ENCODE measurements around the gene PRKAA2.
"Not testable (repeated sequence)": the region's sequence is repeated elsewhere in the genome, so short reads cannot be mapped to it uniquely, and the experiment has no call there.

Gene PRKAA2

DNA sequence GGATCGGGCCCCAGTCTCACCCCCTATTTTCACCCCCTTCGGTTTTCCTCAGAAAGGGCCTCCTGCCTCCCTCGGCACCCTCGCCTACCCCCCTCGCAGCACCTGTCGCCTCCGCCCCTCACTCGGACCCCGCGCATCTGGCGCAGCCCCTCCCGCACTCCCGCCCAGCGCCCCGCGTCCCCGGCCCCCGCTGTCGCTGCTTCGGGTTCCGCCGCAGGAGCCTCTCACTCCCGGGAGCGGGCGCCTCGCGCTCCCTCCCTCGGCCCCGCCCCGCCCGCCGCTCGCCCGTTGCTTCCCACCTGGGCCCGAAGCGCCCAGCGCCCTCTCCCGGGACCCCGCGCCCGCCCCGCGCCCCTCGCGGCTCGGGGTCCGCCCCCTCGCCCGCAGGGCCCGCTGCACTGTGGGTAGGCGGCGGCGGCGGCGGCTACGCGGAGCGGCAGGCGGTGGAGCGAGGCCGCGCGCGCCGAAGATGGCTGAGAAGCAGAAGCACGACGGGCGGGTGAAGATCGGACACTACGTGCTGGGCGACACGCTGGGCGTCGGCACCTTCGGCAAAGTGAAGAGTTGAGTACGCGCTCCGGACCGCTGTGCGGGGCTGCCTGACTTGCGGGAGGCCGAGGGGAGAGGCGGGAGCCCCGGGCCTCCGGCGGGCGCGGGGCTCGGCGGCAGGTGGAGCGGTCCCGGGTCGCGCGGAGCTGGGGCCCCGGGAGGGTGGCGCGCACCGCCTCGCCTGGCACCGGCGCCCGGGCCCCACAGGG, at the start of gene PRKAA2:
Gene PRKAA2 (plus strand): TSS at position 396 of the 758 bp plus-strand sequence. CDS start 74 bp downstream, at position 470.
- DNase-seq (ENCODE audit: low read depth, low spot score) = no peak

DNA sequence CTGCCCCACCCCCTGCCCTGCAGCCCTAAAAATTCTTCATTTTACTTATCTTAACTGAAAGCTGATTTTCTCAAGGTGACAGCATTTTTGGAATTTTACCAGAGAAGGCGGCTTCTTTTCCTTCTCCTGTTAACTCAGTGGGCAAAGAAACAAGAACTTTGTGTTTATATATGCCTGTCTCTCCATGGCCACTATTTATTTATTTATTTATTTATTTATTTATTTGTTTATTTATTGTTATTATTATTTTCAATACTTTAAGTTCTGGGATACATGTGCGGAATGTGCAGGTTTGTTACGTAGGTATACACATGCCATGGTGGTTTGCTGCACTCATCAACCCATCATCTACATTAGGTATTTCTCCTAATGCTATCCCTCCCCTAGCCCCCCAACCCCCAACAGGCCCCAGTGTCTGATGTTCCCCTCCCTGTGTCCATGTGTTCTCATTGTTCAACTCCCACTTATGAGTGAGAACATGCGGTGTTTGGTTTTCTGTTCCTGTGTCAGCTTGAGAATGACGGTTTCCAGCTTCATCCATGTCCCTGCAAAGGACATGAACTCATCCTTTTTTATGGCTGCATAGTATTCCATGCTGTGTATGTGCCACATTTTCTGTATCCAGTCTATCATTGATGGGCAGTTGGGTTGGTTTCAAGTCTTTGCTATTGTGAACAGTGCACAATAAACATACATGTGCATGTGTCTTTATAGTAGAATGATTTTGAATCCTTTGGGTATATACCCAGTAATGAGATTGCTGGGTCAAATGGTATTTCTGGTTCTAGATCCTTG, 49.5 kb upstream of the PRKAA2 start:
- DNase-seq (ENCODE audit: low read depth, low spot score) = not testable (repeated sequence)

DNA sequence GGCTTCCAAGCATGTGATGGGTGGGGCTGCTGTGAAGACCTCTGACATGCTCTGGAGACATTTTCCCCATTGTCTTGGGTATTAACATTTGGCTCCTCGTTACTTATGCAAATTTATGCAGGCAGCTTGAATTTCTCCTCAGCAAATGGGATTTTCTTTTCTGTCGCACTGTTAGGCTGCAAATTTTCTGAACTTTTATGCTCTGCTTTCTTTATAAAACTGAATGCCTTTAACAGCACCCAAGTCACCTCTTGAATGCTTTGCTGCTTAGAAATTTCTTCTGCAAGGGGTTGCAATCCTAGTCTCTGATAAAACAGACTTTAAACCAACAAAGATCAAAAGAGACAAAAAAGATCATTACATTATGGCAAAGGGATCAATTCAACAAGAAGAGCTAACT, 35.0 kb upstream of the PRKAA2 start:
- not testable (repeated sequence) for DNase-seq (ENCODE audit: low read depth, low spot score)

DNA sequence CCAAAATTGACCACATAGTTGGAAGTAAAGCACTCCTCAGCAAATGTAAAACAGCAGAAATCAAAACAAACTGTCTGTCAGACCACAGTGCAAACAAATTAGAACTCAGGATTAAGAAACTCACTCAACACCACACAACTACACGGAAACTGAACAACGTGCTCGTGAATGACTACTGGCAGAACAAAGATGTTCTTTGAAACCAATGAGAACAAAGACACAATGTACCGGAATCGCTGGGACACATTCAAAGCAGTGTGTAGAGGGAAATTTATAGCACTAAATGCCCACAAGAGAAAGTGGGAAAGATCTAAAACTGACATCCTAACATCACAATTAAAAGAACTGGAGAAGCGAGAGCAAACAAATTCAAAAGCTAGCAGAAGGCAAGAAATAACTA, 34.3 kb upstream of the PRKAA2 start:
- not testable (repeated sequence) for DNase-seq (ENCODE audit: low read depth, low spot score)

DNA sequence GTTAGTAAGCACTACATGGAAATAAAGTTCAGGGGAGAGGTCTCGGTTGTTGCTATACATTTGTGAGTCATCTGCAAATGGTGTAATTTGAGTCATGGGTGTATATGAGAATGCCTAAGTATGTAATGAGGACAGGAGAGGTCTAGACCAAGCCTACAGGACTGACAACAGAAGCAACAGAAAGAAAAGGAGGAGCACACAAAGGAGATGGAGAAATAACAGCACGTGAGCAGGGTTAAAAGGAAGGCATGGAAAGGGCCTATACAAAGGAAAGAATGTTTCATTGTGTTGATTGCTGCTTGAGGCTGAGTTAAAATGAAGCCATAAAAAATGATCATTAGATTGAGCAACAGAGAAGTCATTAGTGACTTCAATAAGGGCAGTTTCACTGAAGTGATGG, 28.0 kb upstream of the PRKAA2 start:
- no peak for DNase-seq (ENCODE audit: low read depth, low spot score)

DNA sequence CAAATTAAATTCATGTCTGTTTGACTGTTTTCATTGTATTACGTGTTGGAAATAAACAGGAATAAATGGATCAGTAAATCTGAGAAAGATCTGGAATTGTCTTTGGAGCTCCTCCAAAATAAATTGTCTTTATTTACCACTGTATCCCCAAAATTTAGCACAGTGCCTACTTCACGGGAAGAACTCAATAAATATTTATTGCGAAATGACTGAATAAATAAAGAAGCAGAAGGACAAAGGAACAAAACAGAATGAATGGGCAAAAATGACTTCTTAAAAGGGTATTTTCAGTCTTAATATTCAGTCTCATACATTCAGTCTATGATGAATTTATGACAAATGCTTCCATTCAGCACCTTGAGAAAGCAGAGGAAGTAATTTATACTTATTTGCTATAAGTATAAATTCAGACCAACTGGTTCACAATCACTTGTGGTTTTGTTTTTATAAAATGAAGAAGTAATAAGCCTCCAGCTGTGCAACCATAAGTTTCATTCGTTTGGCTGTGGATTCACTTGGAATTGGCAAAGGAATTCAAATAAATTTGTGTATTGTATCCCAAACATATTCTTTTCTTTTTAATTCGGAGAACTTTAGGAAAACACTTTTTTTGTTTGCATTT, 19.2 kb upstream of the PRKAA2 start:
- DNase-seq (ENCODE audit: low read depth, low spot score) = no peak

DNA sequence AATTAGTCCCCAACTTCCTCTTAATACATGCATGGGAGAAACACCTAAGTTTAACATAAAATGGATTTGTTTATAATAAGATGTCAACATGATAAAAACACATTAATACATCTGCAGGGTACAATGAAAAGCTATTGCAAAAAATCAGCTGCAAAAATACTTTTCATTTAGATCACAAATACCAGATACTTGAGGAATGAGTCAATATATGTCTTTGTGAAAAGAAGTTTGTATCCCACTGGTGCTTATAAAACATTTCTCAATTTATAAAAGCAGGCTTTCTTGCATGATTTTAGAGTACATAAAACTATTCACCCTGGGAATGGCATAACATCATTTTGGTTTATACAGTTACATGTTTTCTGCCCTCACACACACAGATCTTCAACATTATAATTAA, 18.6 kb upstream of the PRKAA2 start:
- no peak for DNase-seq (ENCODE audit: low read depth, low spot score)

DNA sequence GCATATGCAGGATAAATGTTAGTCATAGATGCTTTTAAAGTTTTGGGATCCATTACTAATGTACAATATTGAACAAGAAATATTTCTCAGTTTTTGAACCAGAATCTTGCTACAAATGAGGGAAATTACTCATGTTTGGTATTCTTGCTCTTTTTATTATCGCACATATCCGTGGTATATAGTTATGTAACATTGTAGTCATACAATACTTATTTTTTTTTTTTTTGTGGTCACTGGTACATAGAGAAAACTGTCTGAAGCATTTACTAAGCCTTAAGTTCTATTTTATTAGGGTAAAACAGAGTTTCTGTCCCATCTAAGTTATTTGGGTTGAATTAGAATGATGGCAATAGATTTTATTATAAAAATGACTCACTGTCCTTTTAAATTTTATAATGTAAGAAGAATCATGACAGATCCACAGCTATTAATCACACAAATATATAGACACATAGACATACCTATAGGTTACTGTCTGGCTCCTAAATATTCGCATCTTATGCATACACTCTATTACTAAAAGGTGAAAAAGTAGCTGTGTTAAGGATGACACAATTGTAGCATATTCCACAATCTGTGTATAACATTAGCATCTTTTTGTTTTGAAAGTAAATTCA, 18.0 kb upstream of the PRKAA2 start:
- DNase-seq (ENCODE audit: low read depth, low spot score) = no peak

DNA sequence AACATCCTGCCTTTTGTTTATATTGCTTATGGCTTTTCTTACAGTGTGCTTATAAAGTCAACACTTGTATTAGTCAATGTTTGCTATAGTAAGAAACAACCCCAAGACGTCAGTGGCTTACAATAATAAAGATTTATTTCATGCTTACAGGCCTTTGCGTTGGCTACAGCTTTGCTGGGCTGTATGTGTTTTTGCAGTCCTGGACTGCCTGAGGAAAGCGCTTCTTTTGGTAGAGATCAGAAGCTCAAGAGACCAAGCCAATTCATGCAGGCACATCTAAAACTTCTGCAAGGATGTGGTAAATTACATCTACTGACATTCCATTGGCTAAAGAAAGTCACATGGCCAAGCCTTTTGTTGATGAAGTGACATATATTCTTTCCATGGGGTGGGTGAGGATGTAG, 17.5 kb upstream of the PRKAA2 start:
- no peak for DNase-seq (ENCODE audit: low read depth, low spot score)

DNA sequence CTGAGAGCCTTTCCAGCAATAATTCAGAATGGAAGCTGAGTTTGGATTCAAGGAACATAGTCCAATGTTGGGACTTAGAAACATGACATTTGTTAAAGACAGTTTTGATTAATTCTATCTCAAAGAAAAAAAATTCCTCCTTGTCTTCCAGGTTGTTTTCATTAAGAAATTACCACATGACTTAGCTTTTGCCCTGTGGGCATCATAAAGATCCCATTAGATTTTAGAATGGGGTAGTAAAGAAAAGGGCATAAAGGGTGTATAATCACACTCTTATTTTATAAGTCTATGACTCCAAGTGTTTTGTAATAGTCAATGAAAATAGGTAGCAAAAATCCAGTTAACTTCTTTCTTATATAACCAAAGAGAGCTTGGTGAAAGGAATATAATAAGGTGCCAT, 14.3 kb upstream of the PRKAA2 start:
- DNase-seq (ENCODE audit: low read depth, low spot score) = no peak

DNA sequence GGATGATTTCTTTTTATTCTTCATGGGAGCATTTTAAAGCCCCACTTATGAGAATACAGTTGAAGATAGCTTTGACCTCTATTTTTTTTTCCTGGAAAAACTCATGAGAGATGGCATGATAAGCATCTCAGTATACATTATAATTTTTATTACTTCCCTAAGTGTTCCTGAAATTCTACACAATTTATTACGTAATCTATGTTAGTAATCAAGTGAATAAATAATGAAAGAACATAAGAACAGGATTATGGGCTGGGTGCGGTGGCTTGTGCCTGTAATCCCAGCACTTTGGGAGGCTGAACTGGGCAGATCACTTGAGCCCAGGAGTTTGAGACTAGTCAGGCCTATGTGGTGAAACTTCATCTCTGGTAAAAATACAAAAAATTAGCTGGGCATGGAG, 13.2 kb upstream of the PRKAA2 start:
- no peak for DNase-seq (ENCODE audit: low read depth, low spot score)

DNA sequence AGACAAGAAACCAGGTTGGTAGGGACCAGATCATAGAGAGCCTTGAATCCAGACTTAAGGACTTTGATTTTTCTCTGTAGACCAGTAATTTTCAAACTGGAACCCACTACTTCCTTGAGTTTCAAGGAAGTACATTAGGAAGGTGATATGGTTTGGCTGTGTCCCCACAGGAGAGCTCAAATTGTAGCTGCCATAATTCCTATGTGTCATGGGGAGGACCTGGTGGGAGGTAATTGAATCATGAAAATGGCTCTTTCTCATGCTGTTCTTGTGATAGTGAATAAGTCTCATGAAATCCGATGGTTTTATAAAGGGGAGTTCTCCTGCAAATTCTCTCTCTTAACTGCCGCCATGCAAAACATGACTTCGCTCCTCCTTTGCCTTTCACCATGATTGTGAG, 10.1 kb upstream of the PRKAA2 start:
- no peak for DNase-seq (ENCODE audit: low read depth, low spot score)

DNA sequence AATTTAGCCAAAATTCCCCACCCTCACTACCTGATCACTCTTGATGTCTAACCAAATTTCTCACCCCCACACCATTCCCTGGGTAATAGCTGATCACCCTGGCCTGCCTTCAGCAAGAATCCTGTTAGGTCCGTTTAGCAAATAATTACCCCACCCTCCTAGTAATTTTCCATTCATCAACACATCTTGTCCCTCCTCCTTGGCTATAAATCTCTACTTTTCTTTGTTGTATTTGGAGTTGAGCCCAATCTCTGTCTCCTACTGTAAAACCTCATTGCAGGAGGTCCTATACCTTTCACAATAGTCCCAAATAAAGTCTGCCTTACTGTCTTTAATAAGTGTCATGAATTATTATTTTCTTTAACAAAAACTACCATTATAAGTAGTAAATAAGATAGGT, 6.9 kb upstream of the PRKAA2 start:
- no peak for DNase-seq (ENCODE audit: low read depth, low spot score)

DNA sequence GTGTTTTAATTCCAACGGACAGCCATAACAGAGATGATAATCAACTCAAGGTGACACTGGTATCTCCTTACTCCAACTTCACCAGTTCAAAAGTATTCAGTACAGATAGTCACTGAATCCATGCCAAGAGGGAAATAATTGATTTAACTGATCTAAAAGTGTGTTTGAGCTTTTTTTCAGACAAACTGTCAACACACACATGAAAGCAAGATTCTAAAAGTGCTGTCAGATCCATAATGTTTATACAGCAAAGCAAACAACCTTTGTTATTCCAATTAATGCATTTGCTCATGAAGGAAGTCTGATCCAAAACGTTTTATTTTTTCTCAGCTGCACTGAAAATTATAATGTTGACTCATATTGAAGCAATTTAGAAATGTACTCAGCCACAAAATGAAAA, 5.9 kb upstream of the PRKAA2 start:
- DNase-seq (ENCODE audit: low read depth, low spot score) = no peak

DNA sequence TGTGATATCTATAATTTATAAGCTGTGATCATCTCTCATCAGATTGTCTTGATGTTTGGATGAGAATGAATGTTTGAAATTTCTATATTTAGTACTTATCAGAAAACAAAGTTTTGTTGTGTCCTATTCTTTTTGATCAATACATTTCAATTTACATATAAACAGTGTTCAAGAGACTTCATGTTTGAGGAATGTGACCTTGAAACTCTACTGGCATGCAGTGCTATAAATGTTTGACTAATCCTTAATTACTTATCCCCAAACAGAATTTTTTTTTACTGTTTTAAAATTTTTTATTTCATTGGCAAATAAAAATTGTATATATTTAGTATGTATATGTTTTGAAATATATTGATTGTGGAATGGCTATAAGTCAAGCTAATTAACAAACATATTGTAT, 1.5 kb upstream of the PRKAA2 start:
- DNase-seq (ENCODE audit: low read depth, low spot score) = no peak

DNA sequence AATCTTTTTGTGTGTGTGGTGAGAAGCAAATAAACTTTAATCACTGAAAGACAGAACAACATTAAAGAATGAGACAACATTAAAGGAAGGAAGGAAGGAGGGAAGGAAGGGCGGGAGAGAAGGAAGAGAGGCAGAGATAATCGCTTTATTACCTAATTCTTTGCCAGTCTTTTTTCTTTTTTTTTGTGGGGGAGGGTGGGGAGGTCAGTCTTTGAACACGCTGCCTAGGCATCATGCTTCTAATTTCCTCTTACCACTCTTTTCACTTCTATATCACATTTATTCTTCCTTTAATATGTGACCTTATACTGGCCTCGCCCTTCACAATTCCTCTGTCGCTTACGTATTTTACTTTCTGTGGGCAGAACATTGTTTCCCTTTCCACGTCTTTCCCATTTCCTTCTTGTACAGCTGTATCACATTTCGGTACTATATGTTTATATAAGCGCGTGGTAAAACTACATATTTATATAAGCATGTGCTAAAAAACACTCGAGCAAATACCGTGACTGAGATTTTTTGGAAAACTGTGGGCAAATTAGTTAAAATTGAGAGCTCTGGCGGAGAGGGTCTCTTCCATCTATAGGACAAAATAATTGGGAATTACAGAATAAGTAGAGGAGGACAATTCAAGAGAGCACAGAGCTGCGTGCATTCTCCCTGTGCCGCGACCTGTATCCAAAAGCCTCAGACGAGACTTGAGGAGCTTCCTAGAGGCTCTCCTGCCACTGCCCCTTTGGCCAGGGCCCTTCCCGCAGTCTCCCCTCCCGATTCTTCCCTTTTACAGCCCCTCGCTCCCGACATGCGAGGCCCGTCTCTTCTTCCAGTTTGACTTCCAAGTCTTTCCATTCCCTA, 823 bp upstream of the PRKAA2 start:
- no peak for DNase-seq (ENCODE audit: low read depth, low spot score)

DNA sequence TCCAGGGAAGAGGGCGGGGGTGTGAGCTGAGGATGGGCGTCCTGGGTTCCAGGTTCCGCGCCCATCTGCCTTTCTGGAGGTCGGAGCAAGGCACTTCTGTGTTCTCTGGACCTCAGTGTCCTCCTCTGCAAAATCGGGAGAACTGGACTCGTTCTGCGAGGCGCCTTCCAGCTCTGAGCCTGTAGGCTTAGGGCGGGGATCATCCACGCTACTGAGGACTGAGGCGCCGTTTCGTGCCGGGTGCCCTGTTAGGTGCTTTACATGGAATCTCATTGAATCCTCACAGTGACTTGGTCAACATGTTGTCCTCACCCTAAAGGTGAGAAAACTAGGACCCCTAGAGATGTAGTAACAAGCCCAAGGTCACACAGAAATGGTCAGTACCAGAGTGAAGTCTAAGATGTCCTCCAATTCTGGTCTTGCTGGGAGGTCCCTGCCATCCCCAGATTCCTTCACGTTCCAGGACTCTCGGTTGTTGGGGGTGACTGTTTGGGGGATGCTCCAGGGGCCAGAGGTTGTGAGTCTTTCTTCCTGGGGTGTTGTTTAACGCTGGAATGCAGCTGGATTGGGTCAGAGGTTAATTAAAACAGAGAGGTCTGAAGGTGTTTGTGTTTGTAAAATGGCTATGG, 677 bp downstream of the PRKAA2 start:
- no peak for DNase-seq (ENCODE audit: low read depth, low spot score)

DNA sequence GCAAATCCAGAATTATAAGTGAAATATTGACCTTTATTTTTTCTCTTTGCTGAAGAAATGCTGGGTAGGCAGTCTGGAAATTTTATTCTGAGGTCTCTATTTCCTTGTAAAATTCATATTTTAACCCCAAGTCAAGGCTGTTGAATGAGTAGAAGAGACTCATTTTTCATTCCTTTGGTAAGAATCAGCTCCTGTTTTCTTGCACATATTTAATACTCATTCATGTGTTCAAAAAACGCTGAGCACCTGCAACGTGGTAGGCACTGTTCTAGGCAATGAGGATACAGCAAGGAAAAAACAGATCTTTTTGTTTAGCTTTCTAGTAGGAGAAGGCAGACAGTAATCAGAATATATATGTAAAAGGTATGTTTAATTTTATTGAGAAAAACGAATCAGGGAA, 1.5 kb downstream of the PRKAA2 start:
- no peak for DNase-seq (ENCODE audit: low read depth, low spot score)

DNA sequence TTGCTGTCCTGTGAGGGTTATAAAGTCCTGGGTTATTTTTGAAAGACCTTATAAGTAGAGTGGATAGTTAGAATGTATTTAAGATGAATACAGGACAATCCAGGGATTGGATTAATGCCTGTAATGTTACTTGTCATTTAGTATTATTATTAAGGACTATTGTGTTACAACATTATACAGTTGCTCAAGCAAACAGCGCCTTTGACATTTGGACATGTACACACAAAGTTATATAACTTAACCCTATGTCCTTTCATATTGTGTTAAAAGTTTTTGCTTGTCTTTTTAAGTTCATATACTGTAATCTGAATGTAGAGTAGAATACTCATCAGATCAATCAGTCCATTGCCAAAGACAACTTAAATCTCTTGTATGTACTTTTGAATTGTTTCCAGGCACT, 2.0 kb downstream of the PRKAA2 start:
- no peak for DNase-seq (ENCODE audit: low read depth, low spot score)

DNA sequence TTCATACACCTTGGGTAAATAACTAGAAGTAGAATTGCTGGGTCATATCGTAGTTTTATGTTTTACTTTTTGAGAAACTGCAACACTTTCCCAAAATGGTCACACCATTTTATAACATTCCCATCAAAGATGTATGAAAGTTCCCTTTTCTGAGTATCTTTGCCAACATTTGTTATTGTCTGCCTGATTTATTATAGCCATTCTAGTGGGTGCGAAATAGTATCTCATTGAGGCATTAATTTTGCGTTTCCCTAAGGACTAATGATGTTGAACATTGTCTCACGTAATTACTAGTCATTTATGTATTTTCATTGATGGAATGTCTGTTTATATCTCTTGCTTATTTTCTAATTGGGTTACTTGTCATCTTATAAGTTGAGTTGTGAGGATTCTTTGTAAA, 3.4 kb downstream of the PRKAA2 start:
- DNase-seq (ENCODE audit: low read depth, low spot score) = no peak
